H1 (cell line): Measurements from ENCODE around the gene DSTYK. TPM values are rescaled to one million over a fixed set of nuclear protein-coding genes. Genes with fewer than 3 reads are reported as not detected.

Source experiments
- POU5F1 ChIP-seq: IDR thresholded peaks from 2 replicates; pipeline ENCODE4 v1.6.1; 2011; ENCODE audit warnings: low read depth, mild to moderate bottlenecking, low read length, moderate library complexity
- polyA plus RNA-seq, 7 experiments: library from polyadenylated mRNA; depleted of rRNA in 3 of 7; stranded (reverse) in 5 of 7; unstranded in 2 of 7; fragments of >200 nt in 5 of 7; fragments of 200-250 nt in 2 of 7; gene quantifications; 1 replicate in 5 of 7; 2 replicates in 1 of 7; 4 replicates in 1 of 7; pipeline versions ENCODE4 v1.2.1 to v1.2.3, GENCODE V29; 2011 to 2013; ENCODE audit warnings: missing spikeins in 2 of 7, mixed read lengths in 2 of 7
- total RNA-seq: library from RNA; stranded (reverse); fragmentation: NEBNext Ultra II Directional; extraction: Animal tissue kit (Norgen Biotek cat#: 25700); gene quantifications from 2 replicates; pipeline ENCODE4 v1.2.1, GENCODE V29; 2021

DSTYK gene
- total and polyA plus RNA-seq, 2 of the 8 experiments (the other 6 are each of a cell fraction or from before 2014, with no cell fraction given) = 2.7 to 8.5 TPM

- no peak for TF ChIP-seq POU5F1
These were observed 89.6 kb downstream of the DSTYK start, which contains the start of gene RBBP5 (continued) for GRCh38 chr1:205121660-205122488.
